ENCODE results near the gene NXPH2.

The NXPH2 gene

DNA sequence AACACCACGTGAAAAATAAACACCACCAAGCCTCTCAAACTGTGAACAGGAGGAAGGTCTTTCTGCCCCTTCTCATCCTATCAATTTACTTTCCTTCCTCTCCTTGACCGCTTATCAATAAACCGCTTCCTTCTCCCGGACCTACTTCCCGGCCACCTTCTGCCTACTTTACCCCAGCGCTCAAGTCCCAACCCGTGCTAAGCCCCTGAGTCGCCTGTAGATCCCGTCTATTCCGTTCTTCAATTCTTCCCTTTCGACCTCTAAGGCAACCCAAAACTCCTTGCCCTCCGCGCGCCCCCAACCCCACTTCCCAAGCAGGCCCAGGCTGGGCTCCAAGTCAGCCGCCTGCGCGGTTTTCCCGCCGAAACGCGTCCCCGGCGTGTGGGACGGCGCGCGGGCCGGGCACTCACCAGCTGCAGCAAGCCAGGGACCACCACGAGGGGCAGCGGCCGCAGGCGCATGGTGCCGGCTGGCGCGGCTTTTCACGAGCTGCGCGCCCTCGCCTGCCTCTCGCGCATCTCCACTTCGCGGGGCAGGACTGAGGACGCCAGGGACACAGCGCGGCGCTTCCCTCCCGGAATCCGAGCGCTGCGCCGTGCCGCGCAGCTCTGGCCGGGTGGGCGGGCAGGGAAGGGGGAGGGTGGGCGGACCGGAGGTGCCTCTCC, at the start of gene NXPH2:
TSS of gene NXPH2 (minus strand) at position 610 of the 665 bp plus-strand sequence. CDS start at position 461, 149 bp downstream.
- Mint-ChIP-seq H3K4me1 (peaks cover 15% of the 10 kb centered on the region), H3K4me3 (peak within 1 kb of the TSS; percentile 1 to 63), H3K27ac (no peak within 1 kb of the TSS), H3K27me3 (peaks cover 54% of the 10 kb centered on the region), H3K9me3 (no peaks in the 10 kb centered on the region)
- no peak for DNase-seq
- ATAC-seq = no peak

DNA sequence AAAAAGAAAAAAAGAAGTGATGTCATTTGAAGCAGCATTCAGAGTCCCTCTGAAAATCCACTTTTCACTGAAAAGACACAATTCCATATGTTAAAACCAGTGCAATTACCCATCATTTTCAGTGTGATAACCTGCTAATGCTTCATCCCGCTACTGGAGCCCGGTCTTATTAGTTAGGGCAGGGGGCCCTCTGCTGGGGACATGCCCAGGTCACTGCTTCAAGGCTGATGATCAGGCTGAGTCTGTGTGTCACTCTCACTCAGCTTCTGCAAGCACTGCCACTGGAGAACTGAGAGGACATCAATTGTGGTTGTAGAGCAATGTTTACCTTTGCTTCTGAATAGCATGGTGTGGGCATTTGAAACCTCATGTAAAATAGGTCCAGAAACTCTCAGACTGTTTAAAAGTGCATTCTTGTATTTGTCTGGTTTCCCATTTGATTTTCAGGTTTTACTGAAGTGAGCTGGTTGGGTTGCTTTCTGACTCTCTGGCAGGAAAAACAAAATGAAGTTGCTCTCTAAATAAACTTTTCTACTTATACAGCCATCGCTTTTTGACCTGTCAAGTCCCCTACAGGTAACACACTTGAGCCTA, 49.2 kb upstream of the NXPH2 start:
- no peaks in the 10 kb centered on the region for H3K4me1 Mint-ChIP-seq
- peak in 1 of 2 donors; percentile 14 for DNase-seq
- H3K4me3 Mint-ChIP-seq = no peak overlapping the region
- no peaks in the 10 kb centered on the region for H3K9me3 Mint-ChIP-seq
- peak; percentile 68 for ATAC-seq
- no peak overlapping the region for H3K27ac Mint-ChIP-seq
- peaks cover 21% of the 10 kb centered on the region for H3K27me3 Mint-ChIP-seq

DNA sequence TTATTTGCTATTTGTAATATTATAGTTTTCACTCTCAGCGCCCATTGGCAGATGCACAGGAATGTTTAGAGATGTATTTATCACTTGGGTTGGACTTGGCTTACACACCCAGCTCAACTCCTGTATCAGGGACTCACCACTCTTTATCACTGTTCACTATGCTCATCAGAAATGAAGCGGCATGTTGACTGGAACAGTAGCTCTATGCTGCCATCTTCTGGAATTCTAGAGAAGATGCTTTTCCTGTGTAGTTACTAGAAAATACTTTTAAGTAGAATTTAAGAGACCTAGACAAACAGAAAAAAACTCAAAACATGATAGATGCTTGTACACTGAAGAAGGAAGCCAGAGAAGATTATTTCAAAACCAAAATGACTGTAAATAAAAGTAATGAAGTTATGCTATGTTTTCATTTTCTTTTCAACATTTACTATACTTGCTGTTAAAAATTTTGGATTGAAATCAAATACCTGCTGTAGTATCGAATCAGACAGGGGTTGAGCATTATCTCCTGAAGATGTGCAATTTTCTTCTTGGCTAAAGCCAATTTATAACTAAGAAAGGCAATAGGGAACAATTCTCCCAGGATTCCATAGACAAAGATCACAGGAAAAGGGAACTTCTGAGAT, 47.4 kb upstream of the NXPH2 start:
- no peak overlapping the region for H3K27ac Mint-ChIP-seq
- DNase-seq = peak; percentile 5 to 20
- no peaks in the 10 kb centered on the region for H3K9me3 Mint-ChIP-seq
- peaks cover 21% of the 10 kb centered on the region for H3K27me3 Mint-ChIP-seq
- no peak overlapping the region for H3K4me3 Mint-ChIP-seq
- H3K4me1 Mint-ChIP-seq = no peaks in the 10 kb centered on the region
- ATAC-seq = peak; percentile 61

DNA sequence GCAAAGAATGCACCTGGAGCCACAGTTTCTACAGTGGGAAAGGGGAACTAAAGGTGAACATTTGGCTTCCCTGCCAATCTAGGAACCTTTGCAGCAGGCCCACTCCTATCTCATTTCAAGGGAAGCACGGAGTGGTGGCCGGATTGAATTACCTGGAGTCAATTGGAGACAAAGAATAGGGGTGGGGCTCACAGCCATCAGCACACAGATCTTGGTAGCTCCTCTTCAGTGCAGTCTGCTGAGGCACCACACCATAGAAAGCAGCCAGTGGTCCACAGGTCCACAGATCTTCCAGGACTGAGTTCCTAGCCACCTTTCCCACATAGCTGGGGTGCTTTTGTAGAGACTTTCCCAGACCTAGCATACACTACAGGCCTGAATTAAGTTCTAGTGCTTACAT, 43.5 kb upstream of the NXPH2 start:
- no peaks in the 10 kb centered on the region for H3K4me1 Mint-ChIP-seq
- no peak overlapping the region for H3K4me3 Mint-ChIP-seq
- ATAC-seq (no peak), DNase-seq (no peak)
- H3K9me3 Mint-ChIP-seq = no peaks in the 10 kb centered on the region
- peaks cover 21% of the 10 kb centered on the region for H3K27me3 Mint-ChIP-seq
- H3K27ac Mint-ChIP-seq = no peak overlapping the region

DNA sequence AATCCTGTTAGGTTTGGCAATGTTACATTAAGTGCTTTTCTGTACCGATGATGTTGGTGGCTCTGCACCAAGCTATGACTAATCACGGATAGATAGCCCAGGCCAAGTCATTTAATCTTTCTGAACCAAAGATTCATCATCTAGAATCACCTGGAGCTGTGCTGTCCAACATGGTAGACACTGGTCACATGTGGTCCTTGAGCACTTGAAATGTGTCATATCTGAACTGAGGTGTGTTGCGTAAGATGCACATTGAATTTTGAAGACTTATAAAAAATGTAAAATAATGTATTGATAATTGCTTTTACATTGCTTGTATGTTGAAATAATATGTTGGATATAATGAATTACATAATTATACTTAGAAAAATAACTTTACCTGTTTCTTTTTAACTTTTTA, 39.8 kb upstream of the NXPH2 start:
- Mint-ChIP-seq H3K27ac (no peak overlapping the region), H3K4me1 (no peaks in the 10 kb centered on the region), H3K27me3 (peaks cover 17% of the 10 kb centered on the region), H3K4me3 (no peak overlapping the region), H3K9me3 (no peaks in the 10 kb centered on the region)
- ATAC-seq = no peak
- DNase-seq = no peak

DNA sequence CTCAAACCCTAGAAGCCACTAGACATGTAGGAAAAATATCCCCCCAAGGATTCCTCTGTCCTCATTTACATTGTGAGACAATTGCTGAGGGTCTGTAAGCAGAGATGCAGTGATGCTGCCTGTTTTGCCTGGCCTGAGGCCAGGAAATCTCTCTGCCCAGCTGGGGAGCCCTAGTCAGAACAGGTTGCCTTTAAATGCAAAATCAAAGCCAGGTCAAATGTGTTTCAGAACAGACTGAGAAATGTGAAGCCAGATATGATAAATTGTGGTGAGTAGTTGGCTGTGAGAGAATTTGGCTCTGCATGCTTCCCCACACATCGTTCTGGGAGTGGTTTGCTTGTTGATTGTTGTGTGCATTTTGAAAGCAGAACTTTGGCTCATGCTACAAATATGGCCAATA, 38.4 kb upstream of the NXPH2 start:
- Mint-ChIP-seq H3K4me1 (no peaks in the 10 kb centered on the region), H3K9me3 (no peaks in the 10 kb centered on the region), H3K4me3 (no peak overlapping the region), H3K27me3 (peaks cover 23% of the 10 kb centered on the region), H3K27ac (no peak overlapping the region)
- ATAC-seq (no peak), DNase-seq (no peak)

DNA sequence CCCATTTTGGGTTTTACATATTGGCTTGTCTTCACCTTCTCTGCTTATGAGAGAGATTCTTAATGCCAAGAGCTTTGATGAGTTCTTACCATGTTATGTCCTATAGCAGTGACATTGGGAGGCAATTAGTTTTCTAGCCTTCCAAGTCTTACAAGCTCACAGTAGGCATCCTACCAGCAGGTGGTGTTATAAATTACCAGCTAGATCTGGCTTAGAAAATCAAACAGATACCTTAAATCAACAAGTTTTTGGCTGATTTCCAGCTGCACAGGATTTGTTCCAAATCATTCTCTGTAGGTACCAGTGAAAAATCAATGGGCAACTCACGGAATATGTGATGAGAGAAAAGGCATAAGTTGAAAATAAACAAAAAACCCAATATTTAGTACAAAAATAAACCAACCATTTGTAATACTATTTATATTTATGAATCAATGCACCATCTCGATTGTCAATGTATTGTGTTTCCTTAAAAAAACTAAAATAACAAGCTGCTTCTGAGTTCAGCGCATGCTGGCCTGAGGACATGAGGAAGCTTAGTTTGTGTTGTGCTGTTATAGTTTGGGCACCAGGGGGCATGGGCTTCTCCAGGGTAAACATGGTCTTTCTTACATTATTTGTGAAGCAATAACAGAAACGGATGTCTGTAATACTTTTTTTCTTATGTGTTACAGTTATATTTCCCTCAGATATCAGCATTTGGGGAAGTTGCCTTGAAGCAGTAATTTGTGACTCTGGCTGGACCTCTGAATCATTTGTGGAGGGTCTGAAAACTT, 34.1 kb upstream of the NXPH2 start:
- Mint-ChIP-seq H3K27me3 (peaks cover 47% of the 10 kb centered on the region), H3K4me1 (no peaks in the 10 kb centered on the region), H3K4me3 (no peak overlapping the region), H3K9me3 (no peaks in the 10 kb centered on the region), H3K27ac (no peak overlapping the region)
- DNase-seq (no peak), ATAC-seq (no peak)

DNA sequence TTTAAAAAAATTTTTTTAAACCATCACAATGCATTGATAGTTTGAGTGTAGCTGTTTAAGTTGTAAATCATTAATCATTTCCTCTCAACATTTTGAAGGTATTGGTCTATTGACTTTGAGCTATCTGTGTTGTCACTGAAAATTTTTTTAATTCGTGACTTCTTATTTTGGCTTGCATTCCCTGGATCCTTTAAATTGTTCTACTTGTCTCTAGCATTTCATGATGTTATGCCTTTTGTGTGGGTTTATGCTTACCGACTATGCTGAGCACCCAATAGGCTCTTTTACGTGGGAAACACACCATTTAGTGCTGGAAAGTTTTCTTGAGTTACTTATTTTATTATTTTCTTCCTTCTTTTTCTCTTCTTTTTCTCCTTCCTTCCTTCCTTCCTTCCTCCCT, 31.2 kb upstream of the NXPH2 start:
- no peaks in the 10 kb centered on the region for H3K9me3 Mint-ChIP-seq
- H3K4me1 Mint-ChIP-seq = no peaks in the 10 kb centered on the region
- no peak for ATAC-seq
- peaks cover 44% of the 10 kb centered on the region for H3K27me3 Mint-ChIP-seq
- H3K4me3 Mint-ChIP-seq = no peak overlapping the region
- H3K27ac Mint-ChIP-seq = no peak overlapping the region
- no peak for DNase-seq

DNA sequence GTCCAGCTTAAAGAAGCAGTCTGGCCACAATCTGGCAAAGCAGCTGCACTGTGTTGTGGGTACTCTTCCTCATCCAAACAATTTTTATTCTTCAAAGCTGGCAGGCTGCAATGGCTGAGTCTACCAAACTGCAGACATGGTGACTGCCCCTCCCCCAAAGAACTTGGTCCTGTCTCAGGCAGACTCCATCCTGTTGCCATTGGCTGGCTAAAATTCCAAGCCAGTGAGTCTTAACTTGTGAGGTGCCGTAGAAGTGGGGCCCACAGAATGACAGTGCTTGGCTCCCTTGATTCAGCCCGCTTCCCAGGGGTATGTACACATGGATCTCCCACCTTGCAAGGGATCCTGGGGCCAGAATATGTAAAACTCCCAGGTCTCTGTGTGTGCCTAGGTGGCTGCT, 14.5 kb upstream of the NXPH2 start:
- Mint-ChIP-seq H3K4me1 (no peaks in the 10 kb centered on the region), H3K4me3 (no peak overlapping the region), H3K27ac (no peak overlapping the region), H3K27me3 (peaks cover 66% of the 10 kb centered on the region), H3K9me3 (peaks cover 8 to 15% of the 10 kb centered on the region in 2 donors)
- ATAC-seq (no peak), DNase-seq (no peak)

DNA sequence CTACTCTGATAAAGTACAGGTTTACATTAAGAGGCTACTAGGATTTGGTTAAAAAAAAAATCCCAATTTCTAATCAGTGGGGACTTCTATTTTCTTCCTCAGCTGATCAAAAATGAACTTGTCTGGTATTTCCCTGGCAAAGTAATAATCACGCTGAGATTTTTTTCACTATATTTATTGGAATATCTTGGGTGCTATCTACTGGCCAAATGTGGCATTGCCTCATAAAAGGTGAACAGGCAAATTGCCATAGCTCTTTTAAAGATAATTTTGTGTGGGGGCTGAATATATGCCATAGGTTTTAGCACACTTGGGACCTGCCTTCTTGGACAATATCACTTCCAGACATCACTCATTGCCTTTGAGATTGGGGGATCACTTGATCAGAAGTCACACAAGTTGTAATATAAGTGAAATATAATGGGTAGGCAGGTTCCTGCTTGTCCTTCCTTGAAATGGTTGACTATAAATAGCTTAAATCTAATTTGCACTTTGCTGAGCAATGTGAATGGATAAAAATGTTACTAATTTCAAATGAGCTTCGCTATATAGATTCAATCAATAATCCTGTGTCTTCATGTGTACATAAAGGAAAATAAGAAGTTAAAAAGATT, 7.0 kb upstream of the NXPH2 start:
- DNase-seq (no peak), ATAC-seq (no peak)
- no peaks in the 10 kb centered on the region for H3K4me1 Mint-ChIP-seq
- H3K27ac Mint-ChIP-seq = no peak overlapping the region
- peaks cover 41% of the 10 kb centered on the region for H3K27me3 Mint-ChIP-seq
- H3K9me3 Mint-ChIP-seq = no peaks in the 10 kb centered on the region
- H3K4me3 Mint-ChIP-seq = no peak overlapping the region

DNA sequence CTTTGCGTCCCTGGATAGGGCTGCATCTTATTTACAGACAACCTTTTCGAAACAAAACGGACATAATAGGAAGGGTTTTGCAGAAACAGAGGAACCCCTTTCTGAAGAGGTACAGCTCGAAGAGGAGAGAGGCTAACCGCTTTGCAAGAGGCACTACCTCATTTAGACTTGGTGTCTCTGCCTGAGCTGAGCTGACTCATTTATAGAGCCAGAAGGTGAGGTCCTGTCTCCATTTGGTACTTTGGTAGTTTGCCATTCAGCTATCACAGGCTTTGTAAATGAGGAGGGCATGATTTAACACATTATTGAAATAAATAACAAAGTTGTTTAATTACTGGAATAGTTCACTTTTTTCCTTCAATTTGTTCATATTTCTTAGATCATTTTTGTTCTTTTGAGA, 2.2 kb upstream of the NXPH2 start:
- ATAC-seq (no peak), DNase-seq (no peak)
- no peaks in the 10 kb centered on the region for H3K9me3 Mint-ChIP-seq
- H3K27ac Mint-ChIP-seq = no peak overlapping the region
- H3K4me1 Mint-ChIP-seq = peaks cover 15% of the 10 kb centered on the region
- H3K4me3 Mint-ChIP-seq = no peak overlapping the region
- H3K27me3 Mint-ChIP-seq = peaks cover 54% of the 10 kb centered on the region

DNA sequence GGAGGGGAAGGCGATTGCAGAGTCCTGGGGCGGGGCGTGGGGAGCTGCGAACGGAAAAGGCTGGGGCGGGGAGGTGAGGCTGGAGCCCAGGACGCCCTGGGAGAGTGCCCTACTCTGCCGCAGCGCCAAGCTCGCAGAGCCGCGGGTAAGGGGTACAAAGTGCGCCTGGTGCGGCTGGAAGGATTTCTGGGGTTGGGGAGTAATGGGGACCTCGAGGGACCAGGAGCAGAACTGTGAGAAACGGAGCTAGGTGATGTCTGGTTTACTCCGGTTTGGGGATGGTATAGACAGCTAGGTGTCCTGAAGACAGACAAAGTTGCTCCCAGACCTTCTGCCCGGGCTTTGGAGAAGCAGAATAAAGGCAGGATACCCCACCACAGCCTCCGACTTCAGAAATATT, 718 bp upstream of the NXPH2 start:
- peaks cover 15% of the 10 kb centered on the region for H3K4me1 Mint-ChIP-seq
- no peaks in the 10 kb centered on the region for H3K9me3 Mint-ChIP-seq
- DNase-seq (no peak), ATAC-seq (no peak)
- H3K4me3 Mint-ChIP-seq = no peak overlapping the region
- H3K27me3 Mint-ChIP-seq = peaks cover 54% of the 10 kb centered on the region
- H3K27ac Mint-ChIP-seq = no peak overlapping the region

DNA sequence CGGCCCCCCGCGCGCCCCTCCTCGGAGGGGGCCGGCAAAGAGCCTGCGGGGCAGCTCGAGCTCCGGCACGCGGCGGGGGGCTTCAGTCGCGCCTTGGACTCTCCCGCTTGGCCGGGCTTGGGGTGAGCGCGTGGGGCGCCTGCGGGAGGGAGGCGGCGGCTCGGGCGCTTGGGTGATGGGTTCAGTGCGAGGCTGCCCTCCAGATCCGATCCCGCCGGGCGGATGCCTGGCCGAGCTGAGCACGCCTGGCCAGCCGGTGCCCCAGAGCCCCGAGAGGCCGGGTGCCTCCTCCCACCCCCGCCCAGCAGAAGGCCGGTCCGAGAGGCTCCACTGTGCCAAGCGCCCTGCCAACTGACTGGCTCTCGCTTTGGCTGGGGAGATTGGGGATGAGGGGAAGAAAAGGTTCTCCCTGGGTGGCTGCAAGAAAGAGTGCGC, 273 bp upstream of the NXPH2 start:
- Mint-ChIP-seq H3K9me3 (no peaks in the 10 kb centered on the region), H3K27me3 (peaks cover 54% of the 10 kb centered on the region)
- peak; percentile 18 for ATAC-seq

DNA sequence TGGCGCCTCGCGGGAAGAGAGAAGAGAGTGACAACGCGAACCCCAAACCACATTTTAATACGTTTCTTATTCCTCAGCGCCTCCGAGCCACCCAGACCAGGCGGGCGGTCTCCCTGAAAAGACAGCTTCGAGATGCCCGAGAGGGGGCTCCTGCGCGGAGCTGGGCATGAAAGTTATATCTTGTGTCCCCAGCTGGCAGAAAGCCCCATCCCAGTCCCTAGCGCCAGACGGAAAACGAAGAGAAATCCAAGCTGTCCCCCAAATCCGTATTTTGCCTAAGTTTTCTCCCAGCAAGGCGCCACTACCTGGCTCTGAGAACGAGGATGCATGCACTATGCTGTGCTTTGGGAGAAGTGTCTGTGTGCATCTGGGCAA, 797 bp downstream of the NXPH2 start:
- Mint-ChIP-seq H3K4me3 (peak overlapping the region; percentile 1 to 63), H3K27ac (no peak overlapping the region), H3K9me3 (no peaks in the 10 kb centered on the region), H3K27me3 (peaks cover 54% of the 10 kb centered on the region), H3K4me1 (peaks cover 15% of the 10 kb centered on the region)
- no peak for DNase-seq
- ATAC-seq = no peak

More for the DNA sequence above, 273 bp upstream of the NXPH2 start:
- H3K4me3 Mint-ChIP-seq = no peak overlapping the region
- no peak overlapping the region for H3K27ac Mint-ChIP-seq
- DNase-seq = no peak
- peaks cover 15% of the 10 kb centered on the region for H3K4me1 Mint-ChIP-seq

DNA sequence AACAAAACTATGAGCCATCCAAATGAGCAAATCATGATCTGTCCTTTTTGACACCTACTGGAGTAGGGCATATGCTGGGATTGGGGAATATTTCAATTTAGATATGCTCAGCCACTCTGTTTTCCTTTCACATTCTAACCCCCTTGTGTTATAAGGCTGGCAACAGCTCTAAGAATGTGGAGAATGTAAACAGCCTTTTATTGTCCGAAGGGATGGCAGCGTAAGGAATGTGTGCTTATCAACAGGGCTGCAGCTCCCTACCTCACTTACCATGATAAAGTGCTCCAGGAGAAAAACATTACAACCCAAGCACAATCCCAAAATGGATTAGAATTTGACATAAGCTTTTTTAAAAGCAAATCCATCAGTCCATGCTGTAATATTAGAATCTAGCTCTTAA, 2.2 kb downstream of the NXPH2 start:
- no peak overlapping the region for H3K4me3 Mint-ChIP-seq
- no peaks in the 10 kb centered on the region for H3K9me3 Mint-ChIP-seq
- ATAC-seq (no peak), DNase-seq (no peak)
- peaks cover 48% of the 10 kb centered on the region for H3K27me3 Mint-ChIP-seq
- H3K27ac Mint-ChIP-seq = no peak overlapping the region
- H3K4me1 Mint-ChIP-seq = peaks cover 15% of the 10 kb centered on the region

Measured in stimulated activated naive CD8-positive, alpha-beta T cell treated with anti-CD3 and anti-CD28 coated beads, Interleukin-15, amount 100 ng/mL, for 72 hours (primary cell).